Epithelial cell of esophagus (primary cell): ENCODE results near the gene HTT.
A peak's percentile ranks its signal among the peaks of the same experiment; 100 is the strongest.
"Not testable (repeated sequence)": the region's sequence is repeated elsewhere in the genome, so short reads cannot be mapped to it uniquely, and the experiment has no call there.

Experiments
- DNase-seq: peaks from one replicate; pipeline ENCODE4 v3.0.0; 2010; ENCODE audit warnings: low read depth
- H3K4me3 ChIP-seq: 2 replicates; pipeline ENCODE4 v1.5.1; 2011; ENCODE audit warnings: mild to moderate bottlenecking, low read length, control low read depth
- TF ChIP-seq, protein P1 (sequence below): IDR thresholded peaks from 2 replicates; pipeline ENCODE4 v1.5.1; 2011; ENCODE audit warnings: low read depth, mild to moderate bottlenecking, low read length, control low read depth, inconsistent platforms; ENCODE audit not compliant: insufficient read depth; ENCODE audit errors: missing control alignments

HTT gene

DNA sequence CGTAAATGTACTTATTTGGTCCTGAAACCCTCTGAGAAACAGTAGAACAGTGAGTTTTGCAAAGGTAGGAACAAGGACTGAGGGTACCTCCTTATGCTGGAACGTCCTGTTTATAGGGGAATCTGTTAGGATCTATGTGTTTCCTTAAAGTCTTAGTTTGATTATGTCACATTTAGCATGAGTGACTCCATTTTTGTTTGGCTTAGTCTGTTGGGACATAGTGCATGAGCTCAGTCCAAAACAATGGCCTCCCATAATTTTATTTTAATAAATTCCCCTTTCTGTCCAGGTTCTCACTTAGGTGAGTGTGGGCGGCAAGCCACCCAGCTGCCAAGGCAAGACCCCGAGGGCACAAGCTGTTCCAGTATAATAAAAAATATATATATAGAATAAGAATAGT lies 27.9 kb upstream of the HTT start:
- TF ChIP-seq, protein P1, sequence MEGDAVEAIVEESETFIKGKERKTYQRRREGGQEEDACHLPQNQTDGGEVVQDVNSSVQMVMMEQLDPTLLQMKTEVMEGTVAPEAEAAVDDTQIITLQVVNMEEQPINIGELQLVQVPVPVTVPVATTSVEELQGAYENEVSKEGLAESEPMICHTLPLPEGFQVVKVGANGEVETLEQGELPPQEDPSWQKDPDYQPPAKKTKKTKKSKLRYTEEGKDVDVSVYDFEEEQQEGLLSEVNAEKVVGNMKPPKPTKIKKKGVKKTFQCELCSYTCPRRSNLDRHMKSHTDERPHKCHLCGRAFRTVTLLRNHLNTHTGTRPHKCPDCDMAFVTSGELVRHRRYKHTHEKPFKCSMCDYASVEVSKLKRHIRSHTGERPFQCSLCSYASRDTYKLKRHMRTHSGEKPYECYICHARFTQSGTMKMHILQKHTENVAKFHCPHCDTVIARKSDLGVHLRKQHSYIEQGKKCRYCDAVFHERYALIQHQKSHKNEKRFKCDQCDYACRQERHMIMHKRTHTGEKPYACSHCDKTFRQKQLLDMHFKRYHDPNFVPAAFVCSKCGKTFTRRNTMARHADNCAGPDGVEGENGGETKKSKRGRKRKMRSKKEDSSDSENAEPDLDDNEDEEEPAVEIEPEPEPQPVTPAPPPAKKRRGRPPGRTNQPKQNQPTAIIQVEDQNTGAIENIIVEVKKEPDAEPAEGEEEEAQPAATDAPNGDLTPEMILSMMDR = no peak
- no peak for DNase-seq
- H3K4me3 ChIP-seq = no peak overlapping the region

GRCh38 chr4:3047464-3048286 lies 26.8 kb upstream of the HTT start:
- peak; percentile 63 for DNase-seq
- TF ChIP-seq, protein P1 = peak; percentile 87
- H3K4me3 ChIP-seq = no peak overlapping the region

GRCh38 chr4:3051141-3051897 lies 23.2 kb upstream of the HTT start:
- DNase-seq = not testable (repeated sequence)

GRCh38 chr4:3054169-3054759 lies 20.2 kb upstream of the HTT start:
- TF ChIP-seq, protein P1 = no peak
- H3K4me3 ChIP-seq = no peak overlapping the region
- no peak for DNase-seq

More at GRCh38 chr4:3051141-3051897, 23.2 kb upstream of the HTT start:
- not testable (repeated sequence) for H3K4me3 ChIP-seq

DNA sequence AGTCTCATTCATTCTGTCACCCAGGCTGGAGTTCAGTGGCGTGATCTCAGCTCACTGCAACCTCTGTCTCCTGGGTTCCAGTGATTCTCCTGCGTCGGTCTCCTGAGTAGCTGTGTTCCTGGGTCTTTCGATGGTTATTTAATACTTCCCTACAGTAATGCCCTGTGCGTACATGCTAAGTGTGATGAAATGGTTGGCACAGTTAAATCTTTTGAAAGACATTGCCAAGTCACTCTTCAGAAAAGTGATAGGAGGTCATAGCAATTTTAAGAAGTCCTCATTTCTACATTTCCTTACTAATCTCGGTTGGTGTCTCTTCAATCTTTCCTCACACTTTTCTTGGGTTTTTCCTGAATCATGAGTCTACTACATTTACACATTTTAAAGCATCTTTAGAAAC lies 14.5 kb upstream of the HTT start:
- TF ChIP-seq, protein P1 = no peak
- H3K4me3 ChIP-seq = no peak overlapping the region
- no peak for DNase-seq

DNA sequence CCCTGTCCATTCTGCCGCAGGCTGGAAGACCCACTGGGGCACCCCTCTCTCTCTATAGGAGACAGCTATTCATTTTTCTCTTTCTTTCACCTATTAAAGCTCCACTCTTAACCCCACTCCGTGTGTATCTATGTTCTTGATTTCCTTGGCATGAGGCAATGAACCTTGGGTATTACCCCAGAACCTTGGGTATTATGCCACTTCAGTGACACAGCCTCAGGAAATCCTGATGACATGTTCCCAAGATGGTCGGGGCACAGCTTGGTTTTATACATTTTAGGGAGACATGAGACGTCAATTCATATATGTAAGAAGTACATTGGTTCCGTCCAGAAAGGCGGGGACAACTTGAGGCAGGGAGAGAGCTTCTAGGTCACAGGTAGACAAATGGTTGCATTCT lies 13.5 kb upstream of the HTT start:
- no peak overlapping the region for H3K4me3 ChIP-seq
- DNase-seq = no peak
- TF ChIP-seq, protein P1 = no peak

DNA sequence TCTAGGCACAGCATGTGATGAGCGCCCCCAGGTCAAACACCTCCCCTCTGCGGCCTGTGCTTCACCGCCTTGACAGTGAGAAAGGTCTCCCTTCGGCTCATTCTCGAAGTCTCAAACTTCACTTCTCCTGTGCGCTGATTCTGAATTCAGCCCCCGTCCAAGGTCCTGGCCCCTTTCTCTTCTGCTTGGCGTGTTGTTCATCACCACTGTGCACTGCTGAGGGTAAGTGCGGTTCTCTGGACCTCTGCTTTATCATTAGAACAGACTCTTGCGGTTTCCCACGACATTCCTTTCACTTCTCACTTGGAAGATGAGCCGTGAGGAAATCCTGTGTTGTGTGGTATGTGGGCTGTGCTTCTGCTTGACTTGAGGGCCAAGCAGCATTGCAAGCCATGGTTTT lies 12.0 kb upstream of the HTT start:
- TF ChIP-seq, protein P1 = no peak
- no peak for DNase-seq

More for the DNA sequence above, 12.0 kb upstream of the HTT start:
- H3K4me3 ChIP-seq = no peak overlapping the region
